ENCODE data around the gene TTLL6.

- TF ChIP-seq MAX (IDR thresholded peaks at IDR 0.05; ENCODE audit: insufficient read depth, insufficient read length), result no peak
- TF ChIP-seq POLR2A (IDR thresholded peaks at IDR 0.05; ENCODE audit: low read depth, low read length), result no peak
- TF ChIP-seq CTCF (IDR thresholded peaks at IDR 0.05; ENCODE audit: extremely low read depth in 1 of 2, insufficient read depth in 1 of 2, low read depth in 1 of 2, low read length in 2 of 2), result no peak
- no peak for TF ChIP-seq POLR2AphosphoS5 (IDR thresholded peaks at IDR 0.05; ENCODE audit: insufficient read depth, low read depth, low read length)
- TF ChIP-seq MYC (IDR thresholded peaks at IDR 0.05; ENCODE audit: low read depth, low read length), result no peak
Measured at GRCh38 chr17:48792033-48792798, 24.8 kb downstream of the TTLL6 start.
